SKM-1 (cell line): ENCODE results near the gene TP53BP2.
"Not testable (repeated sequence)": the region's sequence is repeated elsewhere in the genome, so short reads cannot be mapped to it uniquely, and the experiment has no call there.

Experiments
- DNase-seq: peaks from one replicate; lab custom pipeline; 2025; ENCODE audit not compliant: unreplicated experiment; lab: John Stamatoyannopoulos, UW

Gene TP53BP2

DNA sequence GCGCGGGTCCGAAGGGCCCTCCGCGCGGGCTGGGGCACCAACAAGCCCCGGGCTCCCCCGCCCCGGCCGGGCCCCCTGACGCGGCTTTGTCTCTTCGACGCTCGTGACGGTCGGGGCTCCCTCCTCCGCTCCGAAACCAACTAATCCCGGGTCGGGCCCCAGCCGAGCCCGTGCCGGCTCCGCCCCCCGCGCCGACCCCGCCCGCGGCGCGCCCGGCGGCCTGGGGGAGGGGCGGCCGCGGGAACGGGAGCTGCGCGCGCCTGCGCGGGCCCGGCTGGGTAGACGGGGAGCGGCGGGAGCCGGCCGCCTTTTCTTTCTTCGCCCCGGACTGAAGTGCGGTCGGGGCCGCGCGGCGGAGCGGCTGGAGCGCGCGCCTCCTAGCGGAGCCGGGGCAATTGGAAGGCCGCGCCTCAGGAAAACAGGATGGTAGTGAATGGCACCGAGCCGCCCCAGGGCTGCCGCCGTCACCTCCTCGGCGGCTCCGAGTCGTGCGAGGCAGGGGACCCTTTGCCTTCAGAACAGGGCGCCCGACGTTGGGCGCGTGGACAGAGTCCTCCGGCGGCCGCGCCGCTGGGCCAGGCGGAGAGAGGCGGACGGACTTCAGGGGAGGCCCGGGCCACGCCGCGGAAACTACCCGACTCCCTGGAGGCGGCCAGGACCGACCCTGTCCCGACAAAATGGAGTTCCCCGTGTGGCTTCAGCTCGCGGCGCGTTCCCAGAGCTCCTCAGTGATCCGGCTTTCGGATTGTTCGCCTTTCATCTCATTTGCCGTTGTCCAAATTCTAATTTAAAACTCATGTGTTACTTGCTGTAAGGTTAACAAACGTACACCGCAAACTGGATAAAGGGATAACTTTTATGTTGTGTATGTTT lies at the start of gene TP53BP2:
TP53BP2 (minus strand) TSS at position 138 of the 873 bp plus-strand sequence. CDS start 267 bp downstream, outside the sequence.
- DNase-seq, result peak; percentile 92

DNA sequence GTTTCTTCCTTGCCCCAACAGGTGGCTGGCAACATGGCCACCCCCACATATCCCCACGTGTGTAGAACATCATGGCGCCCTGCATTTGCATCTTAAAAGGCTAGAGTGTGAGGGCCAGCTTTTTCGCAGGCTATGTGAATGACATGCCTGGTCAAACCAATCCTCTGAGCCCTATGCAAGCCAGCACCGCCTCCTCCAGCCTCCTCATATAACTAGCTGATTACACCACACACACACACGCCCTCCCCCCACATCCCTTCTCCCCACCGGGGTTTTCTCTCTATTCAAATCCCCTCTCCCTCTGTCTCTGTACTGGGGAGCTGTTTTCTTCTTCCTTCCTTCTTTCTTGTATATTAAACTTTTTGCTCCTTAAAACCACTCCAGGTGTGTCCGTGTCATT lies 44.7 kb upstream of the TP53BP2 start:
- DNase-seq, result not testable (repeated sequence)

DNA sequence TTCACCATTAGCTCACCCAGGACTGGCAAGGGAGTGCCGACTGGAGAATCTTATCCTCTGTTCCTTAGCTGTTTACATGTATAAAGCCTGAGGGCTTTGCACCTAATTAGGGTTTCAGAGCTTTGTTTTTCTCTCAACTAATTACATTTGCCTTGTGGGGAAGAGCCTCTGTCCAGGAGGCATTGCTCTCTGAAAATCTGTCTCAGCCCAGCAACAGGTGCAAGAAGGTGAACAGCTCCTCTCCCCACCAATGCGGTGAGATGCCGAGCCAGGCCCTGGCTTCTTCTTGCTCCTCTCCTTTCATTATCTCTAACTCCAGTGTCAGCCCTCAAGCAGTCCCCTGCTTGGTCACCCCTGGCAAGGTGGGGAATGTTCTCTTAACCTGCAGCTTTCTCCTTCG lies 43.6 kb upstream of the TP53BP2 start:
- DNase-seq, result not testable (repeated sequence)

DNA sequence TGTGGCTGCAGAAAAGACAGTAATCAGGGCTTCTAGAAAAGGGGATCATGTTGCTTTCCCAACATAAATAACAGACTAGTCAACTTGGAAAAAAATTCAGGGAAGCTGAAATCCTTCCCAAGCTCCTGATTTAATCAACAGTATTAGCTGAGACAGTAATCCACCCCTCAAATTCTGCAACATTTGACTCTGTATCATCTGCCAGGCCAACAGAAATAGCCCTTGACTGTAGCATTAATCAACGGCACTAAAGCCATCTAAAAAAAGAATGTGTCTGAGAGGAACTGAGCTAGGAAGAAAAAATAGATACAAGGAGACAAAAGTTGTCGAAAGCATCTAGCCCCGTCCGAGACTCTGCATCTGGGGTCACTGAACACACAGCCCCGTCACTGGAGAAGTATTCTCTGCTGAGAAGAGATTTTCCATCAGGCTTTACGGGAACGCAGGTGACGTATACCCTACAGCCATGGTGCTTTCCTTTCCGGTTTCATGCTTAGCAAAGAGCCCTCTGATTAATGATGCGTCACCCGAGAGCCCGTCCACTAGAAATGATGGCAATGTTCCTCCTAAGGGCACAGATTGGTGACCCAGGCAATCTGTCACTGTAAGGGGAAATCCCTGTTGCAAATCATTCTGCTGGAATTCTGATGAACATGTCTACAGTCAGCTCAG lies 42.1 kb upstream of the TP53BP2 start:
- no peak for DNase-seq

- no peak for DNase-seq
These were observed 40.8 kb upstream of the TP53BP2 start for GRCh38 chr1:223886516-223886921.

- no peak for DNase-seq
These were observed 39.9 kb upstream of the TP53BP2 start for GRCh38 chr1:223885614-223886013.

DNA sequence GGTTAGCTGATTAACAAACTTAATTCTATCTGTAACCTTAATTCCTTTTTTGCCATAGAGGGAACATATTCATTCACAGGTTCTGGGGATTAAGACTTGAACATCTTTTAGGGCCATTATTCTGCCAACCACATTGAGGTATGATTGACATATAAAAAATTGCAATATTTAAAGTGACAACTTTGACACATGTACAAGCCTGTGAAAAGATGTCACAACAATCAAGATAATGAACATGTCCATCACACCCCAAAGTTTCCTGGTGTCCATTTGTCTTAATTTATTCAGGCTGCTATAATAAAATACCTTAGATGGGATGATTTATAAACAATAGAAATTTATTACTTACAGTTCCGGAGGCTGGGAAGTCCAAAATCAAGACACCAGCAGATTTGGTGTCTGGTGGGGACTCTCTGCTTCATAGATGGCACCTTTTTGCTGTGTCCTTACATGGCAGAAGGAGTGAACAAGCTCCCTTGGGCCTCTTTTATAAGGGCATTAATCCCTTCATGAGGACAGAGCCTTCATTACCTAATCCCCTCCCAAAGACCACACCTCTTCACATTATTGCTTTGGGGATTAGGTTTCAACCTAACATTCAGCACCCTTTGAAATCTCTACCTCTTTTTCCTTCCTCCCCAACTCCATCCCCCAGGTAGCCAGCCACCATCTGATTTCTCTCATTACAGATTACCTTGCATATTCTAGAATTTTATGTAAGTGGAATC lies 33.0 kb upstream of the TP53BP2 start:
- DNase-seq, result no peak

GRCh38 chr1:223877804-223878203 lies 32.1 kb upstream of the TP53BP2 start:
- no peak for DNase-seq

DNA sequence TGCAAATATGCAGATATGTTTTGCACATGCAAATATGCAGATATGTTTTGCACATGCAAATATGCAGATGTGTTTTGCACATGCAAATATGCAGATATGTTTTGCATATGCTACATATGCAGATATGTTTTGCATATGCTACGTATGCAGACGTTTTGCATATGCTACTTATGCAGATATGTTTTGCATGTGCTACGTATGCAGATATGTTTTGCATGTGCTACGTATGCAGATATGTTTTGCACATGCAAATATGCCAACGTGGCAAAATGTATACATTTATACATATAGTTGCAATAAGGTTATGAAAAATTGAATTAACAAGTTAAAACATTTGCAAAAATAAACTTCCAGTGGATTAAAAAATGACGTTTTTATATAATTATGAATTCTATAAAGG lies 30.8 kb upstream of the TP53BP2 start:
- DNase-seq, result no peak

- no peak for DNase-seq
These were observed 27.3 kb upstream of the TP53BP2 start for GRCh38 chr1:223873044-223873443.

DNA sequence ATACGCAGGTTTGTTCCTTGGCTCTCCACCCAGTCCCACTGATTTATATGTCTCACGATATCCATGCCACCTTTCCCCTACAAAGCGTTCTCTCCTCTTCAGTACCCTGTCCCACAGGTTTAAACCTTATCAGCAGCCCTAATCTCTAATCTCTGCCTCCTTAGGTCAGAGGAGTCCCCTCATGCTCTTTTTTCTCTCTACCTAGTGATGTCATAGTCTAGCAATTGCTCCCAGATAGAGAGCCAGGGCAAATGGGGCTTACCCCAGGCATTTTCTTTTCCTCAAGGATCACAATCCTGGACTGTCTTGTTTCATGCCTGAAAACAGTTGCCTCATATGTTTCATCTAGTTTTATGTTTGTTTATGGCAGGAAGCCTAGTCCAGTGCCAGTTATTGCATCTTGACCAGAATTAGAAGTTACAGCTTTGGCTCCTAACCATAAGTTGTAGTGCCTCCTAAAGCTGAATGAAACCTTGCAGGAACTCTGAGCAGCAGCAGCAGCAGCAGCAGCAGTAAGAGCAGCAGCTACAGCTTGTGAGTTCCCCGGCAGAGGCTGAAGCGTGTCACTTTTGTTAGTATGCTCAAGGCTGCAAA lies 26.7 kb upstream of the TP53BP2 start:
- no peak for DNase-seq

- DNase-seq, result peak; percentile 93
These were observed 25.1 kb upstream of the TP53BP2 start for GRCh38 chr1:223870617-223871574.

DNA sequence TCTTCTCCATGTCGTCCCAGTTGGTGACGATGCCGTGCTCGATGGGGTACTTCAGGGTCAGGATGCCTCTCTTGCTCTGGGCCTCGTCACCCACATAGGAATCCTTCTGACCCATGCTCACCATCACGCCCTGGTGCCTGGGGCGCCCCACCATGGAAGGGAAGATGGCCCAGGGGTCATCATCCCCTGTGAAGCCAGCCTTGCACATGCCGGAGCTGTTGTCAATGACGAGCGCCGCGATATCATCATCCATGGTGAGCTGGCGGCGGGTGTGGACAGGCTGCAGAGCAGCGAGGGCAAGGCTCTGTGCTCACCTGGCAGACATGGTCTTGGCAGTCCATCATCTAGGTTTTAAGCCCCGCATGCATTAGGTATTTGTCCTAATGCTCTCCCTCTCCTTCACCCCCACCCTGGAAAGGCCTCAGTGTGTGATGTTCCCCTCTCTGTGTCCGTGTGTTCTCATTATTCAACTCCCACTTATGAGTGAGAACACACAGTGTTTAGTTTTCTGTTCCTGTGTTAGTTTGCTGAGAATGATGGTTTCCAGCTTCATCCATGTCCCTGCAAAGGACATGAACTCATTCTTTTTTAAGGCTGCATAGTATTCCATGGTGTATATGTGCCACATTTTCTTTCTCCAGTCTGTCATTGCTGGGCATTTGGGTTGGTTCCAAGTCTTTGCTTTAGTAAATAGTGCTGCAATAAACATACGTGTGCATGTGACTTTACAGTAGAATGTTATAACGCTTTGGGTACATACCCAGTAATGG lies 19.0 kb upstream of the TP53BP2 start:
- DNase-seq, result not testable (repeated sequence)

DNA sequence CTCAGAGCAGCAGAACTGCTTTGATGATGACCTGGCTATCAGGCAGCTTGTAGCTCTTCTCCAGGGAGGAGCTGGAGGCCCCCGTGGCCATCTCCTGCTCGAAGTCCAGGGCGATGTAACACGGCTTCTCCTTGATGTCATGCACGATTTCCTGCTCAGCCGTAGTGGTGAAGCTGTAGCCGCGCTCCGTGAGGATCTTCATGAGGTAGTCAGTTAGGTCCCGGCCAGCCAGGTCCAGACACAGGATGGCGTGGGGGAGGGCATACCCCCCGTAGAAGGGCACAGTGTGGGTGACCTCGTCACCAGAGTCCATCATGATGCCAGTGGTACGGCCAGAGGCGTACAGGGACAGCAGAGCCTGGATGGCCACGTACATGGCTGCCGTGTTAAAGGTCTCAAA lies 18.3 kb upstream of the TP53BP2 start:
- no peak for DNase-seq

GRCh38 chr1:223861904-223862303 lies 16.2 kb upstream of the TP53BP2 start:
- DNase-seq, result no peak

DNA sequence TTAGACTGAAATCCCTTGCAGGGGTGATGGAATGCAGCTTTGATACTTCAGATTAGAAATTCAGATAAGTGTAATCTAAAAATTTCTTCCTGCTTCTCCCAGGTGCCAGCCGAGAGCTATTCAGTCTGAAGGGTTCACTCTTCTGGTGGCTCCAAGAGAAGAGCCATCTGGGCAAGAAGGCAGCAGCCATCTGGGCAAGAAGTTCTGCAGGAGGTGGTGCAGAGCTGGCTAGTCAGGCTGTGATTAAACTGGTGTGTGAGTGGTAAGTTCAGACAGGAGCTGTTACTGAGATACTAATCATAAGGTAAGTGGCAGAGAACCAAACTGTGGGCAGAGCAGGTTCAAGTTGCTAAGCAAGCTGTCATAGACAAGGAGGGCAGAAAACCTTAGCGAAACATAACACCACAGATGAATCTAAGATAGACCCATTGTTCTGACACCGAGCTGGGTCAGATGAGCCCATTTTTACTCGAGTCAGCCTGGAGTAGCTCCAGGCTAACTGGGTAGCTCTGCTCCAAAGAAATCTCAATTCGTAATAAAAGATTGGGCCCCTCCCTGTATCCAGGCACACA lies 14.4 kb upstream of the TP53BP2 start:
- DNase-seq, result no peak

DNA sequence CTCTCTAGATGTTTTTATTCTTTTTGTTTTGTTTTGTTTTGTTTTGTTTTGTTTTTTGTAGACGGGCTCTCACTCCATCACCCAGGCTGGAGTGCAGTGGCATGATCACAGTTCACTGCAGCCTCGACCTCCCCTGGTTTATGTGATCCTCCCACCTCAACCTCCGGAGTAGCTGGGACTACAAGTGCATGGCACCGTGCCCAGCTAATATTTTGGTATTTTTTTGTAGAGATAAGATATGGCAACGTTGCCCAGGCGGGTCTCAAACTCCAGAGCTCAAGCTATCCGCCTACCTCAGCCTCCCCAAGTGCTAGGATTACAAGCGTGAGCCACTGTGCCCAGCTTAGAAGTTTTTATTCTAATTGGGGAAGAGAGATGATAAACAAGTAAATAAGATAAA lies 13.3 kb upstream of the TP53BP2 start:
- no peak for DNase-seq

DNA sequence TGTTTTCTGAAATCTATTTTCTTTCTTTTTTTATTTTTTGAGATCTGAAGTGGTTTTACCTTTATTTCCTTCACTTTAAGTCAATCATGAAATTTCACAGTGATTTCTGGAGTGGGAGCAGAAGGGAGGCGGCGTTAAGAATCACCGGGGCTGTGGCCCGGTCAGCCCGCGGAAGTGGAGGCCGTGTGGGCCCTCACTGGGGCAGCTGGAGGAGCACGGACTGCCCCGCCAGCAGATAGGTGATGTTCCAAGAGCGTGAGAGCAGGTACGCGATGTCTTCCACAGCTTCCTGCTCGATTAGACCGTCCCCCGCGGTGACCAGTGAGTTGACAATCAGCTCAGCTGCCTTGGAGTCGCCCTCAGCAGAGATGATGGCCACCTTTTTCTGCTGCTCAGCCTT lies 10.6 kb upstream of the TP53BP2 start:
- no peak for DNase-seq

- no peak for DNase-seq
These were observed 8.0 kb upstream of the TP53BP2 start for GRCh38 chr1:223853748-223854147.
